ENCODE results near the gene HSDL2.
"Not testable (repeated sequence)": the region's sequence is repeated elsewhere in the genome, so short reads cannot be mapped to it uniquely, and the experiment has no call there.

DNA sequence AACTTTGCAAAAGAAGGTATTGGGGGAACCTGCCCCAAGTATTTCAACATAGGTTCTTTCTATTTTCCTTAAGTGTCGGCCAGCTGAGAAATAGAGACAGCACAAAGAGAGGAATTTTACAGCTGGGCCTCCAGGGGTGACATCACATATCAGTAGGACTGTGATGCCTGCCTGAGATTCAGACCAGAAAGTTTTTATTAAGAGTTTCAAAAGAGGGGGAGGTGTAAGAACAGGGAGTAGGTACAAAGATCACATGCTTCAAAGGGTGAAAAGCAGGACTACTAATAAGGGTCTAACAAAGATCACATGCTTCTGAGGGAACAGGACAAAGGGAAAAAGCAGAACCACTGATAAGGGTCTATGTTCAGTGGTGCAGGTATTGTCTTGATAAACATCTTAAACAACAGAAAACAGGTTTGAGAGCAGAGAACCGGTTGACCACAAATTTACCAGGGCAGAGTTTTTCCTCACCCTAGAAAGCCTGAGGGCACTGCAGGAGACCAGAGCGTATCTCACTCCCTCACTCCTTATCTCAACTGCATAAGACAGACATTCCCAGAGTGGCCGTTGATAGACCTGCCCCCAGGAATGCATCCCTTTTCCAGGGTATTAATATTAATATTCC, 12.1 kb downstream of the HSDL2 start:
- not testable (repeated sequence) for TF ChIP-seq EZH2 (IDR thresholded peaks at IDR 0.05); POLR2AphosphoS5 (IDR thresholded peaks at IDR 0.05; ENCODE audit: borderline replicate concordance, low read depth, low read length)

Measured in SK-N-MC (cell line).